Upper lobe of left lung (tissue), 6 donors: ENCODE data around the gene ZNF836. TPM values are rescaled to one million over a fixed set of nuclear protein-coding genes. Genes with fewer than 3 reads are reported as not detected.
A peak's percentile ranks its signal among the peaks of the same experiment; 100 is the strongest.

Experiments
- ATAC-seq, 2 donors: fragments of 200-7000 bp; cut with Tn5 transposase; one replicate each; pipeline ENCODE4 v1.9.1; 2022; ENCODE audit warnings: mild to moderate bottlenecking in 2 of 2, moderate library complexity in 2 of 2; ENCODE audit not compliant: low FRiP score in 2 of 2
- DNase-seq, 2 donors: peaks; one replicate each; pipeline ENCODE4 v3.0.0-alpha.2; 2019 to 2020
- H3K27ac ChIP-seq, 4 donors: fragments of 200-600 bp; sonication (generic); one replicate each; pipeline ENCODE4 v1.5.1; 2016 to 2019
- H3K27me3 ChIP-seq, 4 donors: fragments of 200-600 bp; sonication (generic); one replicate each; pipeline ENCODE4 v1.5.1; 2017 to 2019
- H3K36me3 ChIP-seq, 4 donors: fragments of 200-600 bp; sonication (generic); one replicate each; pipeline ENCODE4 v1.5.1; 2016 to 2019
- H3K4me1 ChIP-seq, 4 donors: fragments of 200-600 bp; sonication (generic); one replicate each; pipeline ENCODE4 v1.5.1; 2018 to 2019
- H3K4me3 ChIP-seq, 4 donors: fragments of 200-600 bp; sonication (generic); one replicate each; pipeline ENCODE4 v1.5.1; 2017 to 2019; ENCODE audit warnings: mild to moderate bottlenecking in 2 of 4, moderate library complexity in 1 of 4
- H3K9me3 ChIP-seq, 4 donors: fragments of 200-600 bp; sonication (generic); one replicate each; pipeline ENCODE4 v1.5.1; 2018 to 2019
- CTCF ChIP-seq, 6 experiments: fragments of 450-650 bp in 4 of 6; fragments of 200-600 bp in 2 of 6; sonication (generic) in 2 of 6; IDR thresholded peaks; one replicate each; pipeline ENCODE4 v1.5.1; 2016 to 2019; ENCODE audit warnings: antibody characterized with exemption in 6 of 6
- EP300 ChIP-seq, 4 donors: sonication (generic); formaldehyde crosslinking; IDR thresholded peaks; one replicate each; pipeline ENCODE4 v1.5.1; 2017; ENCODE audit warnings: antibody characterized with exemption in 4 of 4, control low read depth in 2 of 4
- POLR2A ChIP-seq, 4 donors: fragments of 450-650 bp; IDR thresholded peaks; one replicate each; pipeline ENCODE4 v1.5.1; 2016 to 2017; ENCODE audit warnings: antibody characterized with exemption in 4 of 4, mild to moderate bottlenecking in 2 of 4
- POLR2AphosphoS5 ChIP-seq, 2 donors: sonication (generic); formaldehyde crosslinking; IDR thresholded peaks; one replicate each; pipeline ENCODE4 v1.5.1; 2017; ENCODE audit warnings: antibody characterized with exemption in 2 of 2
- WGBS, 2 donors: methylation state at CpG; one replicate each; pipeline ENCODE4 v1.1.5; 2017 to 2018; 5-methylcytosine and 5-hydroxymethylcytosine counted together
- total RNA-seq, 6 donors: library from RNA; depleted of rRNA in 4 of 6; stranded (reverse); fragments of >200 nt in 4 of 6; gene quantifications; one replicate each; pipeline versions ENCODE4 v1.1.0 to v1.2.1, GENCODE V29; 2016 to 2021
- donor health status: DM: no; HTN: no; CAD: no; lungs with moderate emphysema.
- donor health status: DM: no; HTN: yes; CAD: no; lungs with severe emphysema.

ZNF836 gene
- total RNA-seq, 6 donors from 2014 or later, result 8.4 to 24.3 (median 14.7) TPM

DNA sequence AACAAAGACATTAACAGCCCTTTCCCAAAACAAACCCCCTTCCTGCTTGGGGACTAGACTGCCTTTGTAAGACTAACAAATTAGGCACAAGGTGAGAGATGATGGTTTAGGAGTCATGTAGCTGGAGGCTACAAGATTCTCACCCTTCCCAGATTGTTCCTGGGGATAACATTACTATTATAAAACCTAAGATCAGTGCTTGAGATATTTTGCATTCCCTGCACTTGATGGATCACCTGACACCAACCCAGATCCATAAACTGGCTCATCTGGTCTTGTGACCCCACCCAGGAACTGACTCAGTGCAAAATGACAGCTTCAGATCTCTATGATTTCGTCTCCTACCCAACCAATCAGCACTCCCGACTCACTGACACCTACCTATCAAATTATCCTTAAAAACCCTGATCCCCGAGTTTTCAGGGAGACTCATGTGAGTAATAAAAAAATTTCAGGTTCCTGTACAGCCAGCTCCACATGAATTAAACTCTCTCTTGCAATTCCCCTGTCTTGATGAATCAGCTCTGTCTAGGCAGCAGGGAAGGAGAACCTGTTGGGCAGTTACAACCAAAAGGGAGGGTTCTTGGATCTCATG is 29.3 kb downstream of the ZNF836 start:
- Histone ChIP-seq H3K36me3 (no peaks in the 10 kb centered on the region), H3K27me3 (no peaks in the 10 kb centered on the region), H3K9me3 (peaks cover 0 to 13% (median 4%) of the 10 kb centered on the region in 4 donors), H3K4me3 (no peak overlapping the region), H3K4me1 (peaks cover 13 to 20% (median 16%) of the 10 kb centered on the region in 4 donors), H3K27ac (no peak overlapping the region)
- 89 to 90% methylated on average over 3 of the region's 3 CpGs for WGBS, 2 donors
- ATAC-seq, result no peak
- no peak for DNase-seq
- TF ChIP-seq CTCF (IDR thresholded peaks at IDR 0.05) (no peak), POLR2AphosphoS5 (IDR thresholded peaks at IDR 0.05) (no peak), EP300 (IDR thresholded peaks at IDR 0.05) (no peak), POLR2A (IDR thresholded peaks at IDR 0.05) (no peak)

DNA sequence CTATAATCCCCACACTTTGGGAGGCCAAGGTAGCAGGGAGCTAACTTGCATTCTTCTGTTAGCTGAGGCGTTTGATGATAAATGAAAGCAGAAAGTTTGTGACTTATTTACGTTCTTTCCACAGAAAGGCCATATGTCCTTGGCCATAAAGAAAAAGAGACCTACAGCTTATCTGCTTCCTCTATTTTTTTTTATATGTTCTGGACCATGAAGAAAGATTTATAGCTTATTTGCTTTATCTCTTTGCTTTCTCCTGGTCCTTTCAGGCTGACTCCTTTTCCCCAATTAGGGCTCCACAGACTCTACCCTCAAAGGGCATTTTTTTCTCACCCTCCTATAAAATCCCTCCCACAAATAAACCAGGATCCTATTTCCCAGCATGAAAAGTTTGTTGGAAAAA is 30.2 kb downstream of the ZNF836 start:
- peaks cover 13 to 20% (median 16%) of the 10 kb centered on the region in 4 donors for H3K4me1 ChIP-seq
- H3K27me3 ChIP-seq, result no peaks in the 10 kb centered on the region
- no peak for ATAC-seq
- H3K9me3 ChIP-seq, result peaks cover 0 to 7% (median 3%) of the 10 kb centered on the region in 4 donors
- DNase-seq, result no peak
- H3K36me3 ChIP-seq, result no peaks in the 10 kb centered on the region
- TF ChIP-seq EP300 (IDR thresholded peaks at IDR 0.05) (no peak), POLR2A (IDR thresholded peaks at IDR 0.05) (no peak), POLR2AphosphoS5 (IDR thresholded peaks at IDR 0.05) (no peak), CTCF (IDR thresholded peaks at IDR 0.05) (no peak)
- H3K4me3 ChIP-seq, result no peak overlapping the region
- 87 to 90% methylated on average over 2 of the region's 2 CpGs for WGBS, 2 donors
- H3K27ac ChIP-seq, result no peak overlapping the region

DNA sequence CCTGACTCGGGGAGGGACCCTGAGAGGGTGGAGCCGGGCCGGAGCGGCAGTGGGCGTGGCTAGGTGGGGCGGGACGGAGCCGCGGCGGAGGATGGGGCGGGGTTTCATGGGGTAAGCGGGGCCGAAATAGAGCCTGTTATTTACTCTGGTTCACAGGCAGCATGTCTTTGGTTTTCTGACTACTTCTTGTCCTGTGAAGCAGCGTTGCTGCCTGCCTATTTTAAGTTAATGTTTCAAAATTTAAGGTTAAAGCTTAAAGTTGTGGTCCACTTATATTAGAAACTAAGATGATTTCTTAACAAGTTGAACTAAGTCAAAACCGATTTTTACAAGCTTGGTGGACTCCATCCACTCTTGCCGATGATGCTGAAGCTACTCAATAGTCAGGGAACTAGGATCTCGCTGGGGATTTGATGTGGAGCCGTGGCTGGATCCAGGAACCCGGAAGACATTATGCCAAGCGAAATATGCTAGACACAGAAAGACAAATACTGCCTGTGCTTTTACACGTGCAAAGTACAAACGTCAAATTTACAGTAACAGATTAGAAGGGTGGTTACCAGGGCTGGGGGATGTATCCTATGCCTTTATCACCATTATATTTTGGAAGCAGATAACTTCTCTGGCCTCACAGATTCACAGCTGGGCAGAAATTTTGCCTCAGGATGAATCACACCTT is 31.2 kb downstream of the ZNF836 start:
- 14 to 16% methylated on average over 22 of the region's 22 CpGs for WGBS, 2 donors
- H3K27me3 ChIP-seq, result no peaks in the 10 kb centered on the region
- H3K27ac ChIP-seq, result peak overlapping the region; percentile 92 to 97 (median 93)
- H3K4me1 ChIP-seq, result peaks cover 13 to 20% (median 16%) of the 10 kb centered on the region in 4 donors
- no peaks in the 10 kb centered on the region for H3K36me3 ChIP-seq
- TF ChIP-seq POLR2AphosphoS5 (IDR thresholded peaks at IDR 0.05) (no peak), POLR2A (IDR thresholded peaks at IDR 0.05) (no peak), CTCF (IDR thresholded peaks at IDR 0.05) (no peak), EP300 (IDR thresholded peaks at IDR 0.05) (no peak)
- peak overlapping the region in 3 of 4 donors; percentile 83 to 99 (median 98) for H3K4me3 ChIP-seq
- peaks cover 0 to 13% (median 5%) of the 10 kb centered on the region in 4 donors for H3K9me3 ChIP-seq
- DNase-seq, result peak in 1 of 2 donors; percentile 99
- ATAC-seq, result peak; percentile 100

DNA sequence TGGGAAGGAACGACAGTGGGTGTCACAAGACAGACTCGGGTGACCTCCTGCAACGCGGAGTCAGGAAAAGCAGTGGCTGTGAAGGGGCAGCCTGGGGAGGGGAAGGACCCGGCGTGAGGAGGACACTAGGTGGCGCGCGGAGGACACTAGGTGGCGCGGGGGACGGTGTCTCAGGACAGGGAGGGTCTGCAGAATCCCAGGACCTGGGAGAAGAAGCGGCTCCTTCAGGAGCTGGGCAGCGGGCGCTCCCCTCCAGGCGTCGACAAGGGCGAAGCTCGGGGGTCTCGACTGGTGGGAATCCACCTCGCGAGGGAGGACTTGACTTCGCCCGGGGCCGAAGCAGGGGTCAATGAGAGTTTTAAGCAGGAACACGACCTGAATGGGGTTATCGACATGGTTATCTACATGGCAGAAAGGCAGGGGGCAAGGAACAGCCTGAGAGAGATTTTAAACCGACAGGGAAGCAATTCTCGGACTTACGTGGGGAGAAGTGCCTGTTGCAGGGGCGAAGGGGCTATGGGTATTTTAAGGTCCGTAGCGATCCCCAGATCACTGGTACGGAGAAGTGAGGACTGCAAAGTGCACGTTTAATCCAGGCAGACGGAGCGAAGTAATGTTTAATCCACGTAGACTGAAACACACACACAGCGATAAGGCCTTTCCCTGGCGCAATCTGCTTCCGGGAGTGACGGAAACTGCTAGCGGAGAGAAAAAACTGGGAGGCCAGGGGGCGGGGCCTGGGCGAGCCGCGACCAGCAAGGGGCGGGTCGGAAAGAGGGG is 32.0 kb downstream of the ZNF836 start, which contains the start of gene ZNF616:
Gene ZNF616 (minus strand): TSS at position 687 of the 780 bp plus-strand sequence. CDS start 9,426 bp downstream, outside the sequence.
- ATAC-seq (peak; percentile 97), DNase-seq (peak; percentile 92 to 97)
- H3K36me3 ChIP-seq, result no peaks in the 10 kb centered on the region
- peak within 1 kb of the TSS; percentile 60 to 99 (median 90) for H3K4me3 ChIP-seq
- H3K27me3 ChIP-seq, result no peaks in the 10 kb centered on the region
- H3K27ac ChIP-seq, result peak within 1 kb of the TSS; percentile 92 to 97 (median 93)
- WGBS, 2 donors, result 0 to 1% methylated on average over 36 to 46 of the region's 49 CpGs
- peaks cover 0 to 19% (median 11%) of the 10 kb centered on the region in 4 donors for H3K9me3 ChIP-seq
- TF ChIP-seq POLR2A (IDR thresholded peaks at IDR 0.05) (peak in 2 of 4 donors; percentile 24 to 79), EP300 (IDR thresholded peaks at IDR 0.05) (peak in 1 of 4 donors; percentile 17), CTCF (IDR thresholded peaks at IDR 0.05) (peak; percentile 69 to 89 (median 86)), POLR2AphosphoS5 (IDR thresholded peaks at IDR 0.05) (peak; percentile 83 to 85)
- peaks cover 13 to 20% (median 16%) of the 10 kb centered on the region in 4 donors for H3K4me1 ChIP-seq
